Cardiac septum (tissue), 1 donor: ENCODE results near the gene SLC16A3. TPM values are rescaled to one million over a fixed set of nuclear protein-coding genes. Genes with fewer than 3 reads are reported as not detected.

Experiments used
- microRNA-seq: library from miRNA; unstranded; fragments of <30 nt; microRNA quantifications from one replicate; pipeline ENCODE4 v1.2.0, GENCODE V29; 2020
- total RNA-seq: library from RNA; stranded (reverse); fragmentation: NEBNext Ultra II Directional; extraction: Animal tissue kit (Norgen Biotek cat#: 25700); gene quantifications from one replicate; pipeline ENCODE4 v1.2.1, GENCODE V29; 2021
- donor health status: DM: no; HTN: no; CAD: no.

SLC16A3 gene
- total RNA-seq, 1 donor from 2014 or later: 20.7 TPM

Small RNA genes within 50 kb of the gene (microRNA-seq; reads per million reads assigned to microRNA genes)
- gene MIR6787: not detected

Other genes with a start within 250 kb of the SLC16A3 start
- 22.8 TPM for gene CENPX, start 206.2 kb upstream of the SLC16A3 start, total RNA-seq
- 3.3 TPM for gene LRRC45, start 205.7 kb upstream of the SLC16A3 start, total RNA-seq
- 0.65 TPM for gene RAC3, start 197.4 kb upstream of the SLC16A3 start, total RNA-seq
- 144 TPM for gene DCXR, start 191.3 kb upstream of the SLC16A3 start, total RNA-seq
- gene RFNG, start 177.2 kb upstream of the SLC16A3 start, total RNA-seq: 21.0 TPM
- 67.4 TPM for gene GPS1, start 177.1 kb upstream of the SLC16A3 start, total RNA-seq
- gene DUS1L, start 163.2 kb upstream of the SLC16A3 start, total RNA-seq: 47.6 TPM
- 22.9 TPM for gene FASN, start 130.8 kb upstream of the SLC16A3 start, total RNA-seq
- 10.6 TPM for gene CCDC57, start 16.2 kb upstream of the SLC16A3 start, total RNA-seq
- gene CSNK1D, start 44.7 kb downstream of the SLC16A3 start, total RNA-seq: 80.9 TPM
- 0.62 TPM for gene CD7, start 88.6 kb downstream of the SLC16A3 start, total RNA-seq
- 2.0 TPM for gene SECTM1, start 104.7 kb downstream of the SLC16A3 start, total RNA-seq
- not detected for gene TEX19, start 130.2 kb downstream of the SLC16A3 start, total RNA-seq
- 0.51 TPM for gene UTS2R, start 142.7 kb downstream of the SLC16A3 start, total RNA-seq
- gene HEXD, start 189.3 kb downstream of the SLC16A3 start, total RNA-seq: 14.3 TPM
- gene OGFOD3, start 189.5 kb downstream of the SLC16A3 start, total RNA-seq: 31.3 TPM
- 37.4 TPM for gene CYBC1, start 221.7 kb downstream of the SLC16A3 start, total RNA-seq
- gene NARF, start 229.7 kb downstream of the SLC16A3 start, total RNA-seq: 49.8 TPM